GM12878 (cell line): ENCODE measurements around the gene CEACAM21. TPM values are rescaled to one million over a fixed set of nuclear protein-coding genes. Genes with fewer than 3 reads are reported as not detected.

Source experiments
- ATAC-seq: fragments of 200-7000 bp; cut with Tn5 transposase; 3 replicates; pipeline ENCODE4 v1.9.1; 2020; ENCODE audit warnings: mild to moderate bottlenecking, moderate library complexity
- BruUV-seq: library from RNA; stranded (reverse); fragments of 400-500 nt; replicated peaks from 2 replicates; lab custom pipeline; 2021; lab: Mats Ljungman, UMichigan
- CTCF ChIA-PET: fragments of 300-600 bp; sonication (Branson Sonifier 250); formaldehyde crosslinking; extraction: SDS; loops from one replicate; lab custom pipeline; 2021; ENCODE audit warnings: inconsistent platforms; lab: Yijun Ruan, JAX
- POLR2A ChIA-PET: fragments of 350-600 bp; formaldehyde crosslinking; extraction: SDS; loops from one replicate; lab custom pipeline; 2021; ENCODE audit warnings: inconsistent platforms; lab: Charles Lee
- RAD21 ChIA-PET: fragments of 300-600 bp; sonication (Branson Sonifier 250); formaldehyde crosslinking; loops from one replicate; lab custom pipeline; 2023; ENCODE audit warnings: antibody characterized with exemption; ENCODE audit not compliant: unreplicated experiment; lab: Charles Lee
- SMC1A ChIA-PET: fragments of 300-600 bp; sonication (Branson Sonifier 250); formaldehyde crosslinking; loops from one replicate; lab custom pipeline; 2023; ENCODE audit not compliant: unreplicated experiment, uncharacterized antibody; lab: Charles Lee
- DNase-seq: peaks from one replicate; pipeline ENCODE4 v3.0.0-alpha.2; 2011; ENCODE audit warnings: low read depth, low spot score
- FAIRE-seq: peaks from 3 replicates; lab custom pipeline; 2011; peaks lifted over from hg19 to GRCh38; lab: Jason Lieb, UNC
- H2AFZ ChIP-seq: 2 replicates; pipeline ENCODE4 v1.6.0; 2011; ENCODE audit warnings: low read depth, low read length, control low read depth; ENCODE audit not compliant: control insufficient read depth
- H3K27ac ChIP-seq: 2 replicates; pipeline ENCODE4 v1.5.1; 2011; ENCODE audit warnings: control low read depth; ENCODE audit not compliant: control insufficient read depth, insufficient read depth
- H3K27me3 ChIP-seq, 2 experiments: replicated peaks in 1 of 2; 2 replicates each; pipeline versions ENCODE4 v1.6.0 to v1.6.1; 2011; ENCODE audit warnings: low read length in 1 of 2; ENCODE audit not compliant: control insufficient read depth in 2 of 2, insufficient read depth in 2 of 2
- H3K36me3 ChIP-seq, 2 experiments: 2 replicates each; pipeline ENCODE4 v1.5.1; 2011; ENCODE audit warnings: low read length in 1 of 2; ENCODE audit not compliant: control insufficient read depth in 2 of 2, insufficient read depth in 2 of 2
- H3K4me1 ChIP-seq: 2 replicates; pipeline ENCODE4 v1.6.1; 2011; ENCODE audit warnings: mild to moderate bottlenecking, low read length, moderate library complexity, mixed read lengths; ENCODE audit not compliant: control insufficient read depth, insufficient read depth
- H3K4me2 ChIP-seq: 2 replicates; pipeline ENCODE4 v1.6.0; 2011; ENCODE audit warnings: control low read depth; ENCODE audit not compliant: control insufficient read depth, insufficient read depth
- H3K4me3 ChIP-seq: fragments of 200-600 bp; sonication (generic); 2 replicates; pipeline ENCODE4 v1.5.1; 2016
- H3K79me2 ChIP-seq: 2 replicates; pipeline ENCODE4 v1.6.0; 2011; ENCODE audit warnings: low read length; ENCODE audit not compliant: control insufficient read depth, insufficient read depth
- H3K9ac ChIP-seq: 2 replicates; pipeline ENCODE4 v1.8.0; 2011; ENCODE audit warnings: low read length, control low read depth, mixed read lengths; ENCODE audit not compliant: control insufficient read depth, insufficient read depth
- H3K9me3 ChIP-seq: replicated peaks from 3 replicates; pipeline ENCODE4 v1.5.1; 2011; ENCODE audit warnings: mild to moderate bottlenecking, low read length; ENCODE audit not compliant: control insufficient read depth, insufficient read depth
- H4K20me1 ChIP-seq: 2 replicates; pipeline ENCODE4 v1.6.0; 2011; ENCODE audit not compliant: control insufficient read depth, insufficient read depth
- BRCA1 ChIP-seq: IDR thresholded peaks from 2 replicates; pipeline ENCODE4 v1.6.1; 2011; ENCODE audit warnings: low read depth, low read length, improper control_type of control experiment
- CEBPB ChIP-seq, 2 experiments: fragments of 150-350 bp in 1 of 2; IDR thresholded peaks; 2 replicates each; pipeline ENCODE4 v1.6.1; 2012 to 2014; ENCODE audit warnings: low read depth in 2 of 2, low read length in 2 of 2, borderline replicate concordance in 1 of 2, inconsistent platforms in 1 of 2
- CEBPZ ChIP-seq: fragments of 150-350 bp; IDR thresholded peaks from 2 replicates; pipeline ENCODE4 v1.6.1; 2016; ENCODE audit warnings: low read depth, low read length
- CREM ChIP-seq: IDR thresholded peaks from 2 replicates; pipeline ENCODE4 v1.6.1; 2014; ENCODE audit warnings: antibody characterized with exemption, low read depth
- CTCF ChIP-seq, 3 experiments: IDR thresholded peaks in 2 of 3; conservative IDR thresholded peaks in 1 of 3; 2 replicates each; pipeline ENCODE4 v1.5.1; 2011; ENCODE audit warnings: low read depth in 3 of 3, low read length in 3 of 3, mild to moderate bottlenecking in 3 of 3, control low read depth in 2 of 3, moderate library complexity in 2 of 3, inconsistent platforms in 1 of 3, mixed read lengths in 1 of 3; ENCODE audit not compliant: control insufficient read depth in 2 of 3, insufficient read depth in 1 of 3; ENCODE audit errors: extremely low read depth in 1 of 3
- EED ChIP-seq: sonication (generic); IDR thresholded peaks from 2 replicates; pipeline ENCODE4 v1.6.1; 2016; ENCODE audit warnings: antibody characterized with exemption, low read depth
- EGR1 ChIP-seq, 2 experiments: IDR thresholded peaks; 1 replicate in 1 of 2; 2 replicates in 1 of 2; pipeline ENCODE4 v1.6.1; 2011 to 2012; ENCODE audit warnings: low read depth in 2 of 2, low read length in 2 of 2, borderline replicate concordance in 1 of 2, mild to moderate bottlenecking in 1 of 2, moderate library complexity in 1 of 2
- ESRRA ChIP-seq: IDR thresholded peaks from 2 replicates; pipeline ENCODE4 v1.6.1; 2012; ENCODE audit warnings: mild to moderate bottlenecking, low read length, improper control_type of control experiment
- NR2C2 ChIP-seq: IDR thresholded peaks from 2 replicates; pipeline ENCODE4 v1.6.1; 2011; ENCODE audit warnings: borderline replicate concordance, low read depth; ENCODE audit not compliant: control insufficient read depth, insufficient read length
- PBX3 ChIP-seq: IDR thresholded peaks from 2 replicates; pipeline ENCODE4 v1.6.1; 2011; ENCODE audit warnings: mild to moderate bottlenecking, low read depth, low read length, moderate library complexity; ENCODE audit not compliant: insufficient replicate concordance
- PKNOX1 ChIP-seq: fragments of 450-650 bp; IDR thresholded peaks from 2 replicates; pipeline ENCODE4 v1.6.1; 2016; ENCODE audit warnings: mild to moderate bottlenecking
- RFX5 ChIP-seq: IDR thresholded peaks from 2 replicates; pipeline ENCODE4 v1.6.1; 2011; ENCODE audit warnings: low read depth, low read length, improper control_type of control experiment
- USF2 ChIP-seq: IDR thresholded peaks from 2 replicates; pipeline ENCODE4 v1.6.1; 2011; ENCODE audit warnings: low read depth, low read length, improper control_type of control experiment, borderline replicate concordance
- WRNIP1 ChIP-seq: IDR thresholded peaks from 2 replicates; pipeline ENCODE4 v1.6.1; 2011; ENCODE audit warnings: low read depth, low read length, improper control_type of control experiment, borderline replicate concordance
- ZSCAN29 ChIP-seq: fragments of 450-650 bp; IDR thresholded peaks from 2 replicates; pipeline ENCODE4 v1.6.1; 2017; ENCODE audit warnings: mild to moderate bottlenecking, moderate library complexity
- WGBS: methylation state at CpG from one replicate; pipeline ENCODE4 v1.1.6; 2016; ENCODE audit warnings: low lambda C conversion rate; ENCODE audit not compliant: insufficient replicate concordance, insufficient coverage; ENCODE audit errors: missing lambda C conversion rate; 5-methylcytosine and 5-hydroxymethylcytosine counted together
- in situ Hi-C: fragments of 300-500 bp; cut with MboI; formaldehyde crosslinking; loops from 9 replicates; pipeline ENCODE4 v1.14.3; 2018; ENCODE audit warnings: mixed read lengths
- intact Hi-C: fragments of 100-400 bp; cut with micrococcal nuclease; formaldehyde crosslinking; loops from one replicate; pipeline ENCODE4 v1.14.2; 2022; ENCODE audit not compliant: unreplicated experiment
- polyA plus RNA-seq, 11 experiments: library from polyadenylated mRNA; depleted of rRNA in 4 of 11; unstranded in 6 of 11; stranded (reverse) in 5 of 11; fragments of >200 nt; fragmentation: Nextera tagmentation in 4 of 11; fragmentation: Illumina TruSeq in 1 of 11; extraction: Ambion mirVana in 4 of 11; extraction: Trizol in 1 of 11; gene quantifications; 1 replicate in 1 of 11; 2 replicates in 10 of 11; pipeline versions ENCODE4 v1.2.1 to v1.2.3, GENCODE V29; 2011 to 2016; ENCODE audit warnings: inconsistent platforms in 2 of 11, missing spikeins in 2 of 11, low read depth in 1 of 11
- total RNA-seq, 4 experiments: library from RNA; depleted of rRNA in 3 of 4; stranded (reverse); fragments of >200 nt in 3 of 4; fragmentation: Illumina TruSeq in 1 of 4; extraction: Trizol in 1 of 4; gene quantifications; 2 replicates each; pipeline versions ENCODE4 v1.2.1 to v1.2.3, GENCODE V29; 2013 to 2021

CEACAM21 gene
- total and polyA plus RNA-seq, 10 of the 15 experiments (the other 5 are each of a cell fraction or from before 2014, with no cell fraction given) = 0.87 to 13.6 (median 8.1) TPM

- CTCF ChIA-PET = interaction anchor here (0.6 kb wide), 1 partner anchor 144 kb away, joined by 3 read pairs; no protein-coding TSS in a partner anchor
- ATAC-seq (no peak), DNase-seq (no peak), FAIRE-seq (no peak)
- Histone ChIP-seq H4K20me1 (no peaks in the 10 kb centered on the region), H3K27ac (no peak within 1 kb of the TSS), H3K9me3 (peaks cover 2% of the 10 kb centered on the region; the same call in 2 of the 3 replicates), H3K36me3 (no peaks in the 10 kb centered on the region), H2AFZ (no peak within 1 kb of the TSS), H3K4me2 (no peak within 1 kb of the TSS), H3K79me2 (no peaks in the 10 kb centered on the region), H3K4me3 (no peak within 1 kb of the TSS), H3K9ac (no peak within 1 kb of the TSS), H3K4me1 (no peaks in the 10 kb centered on the region), H3K27me3 (no peaks in the 10 kb centered on the region; a peak in 2 of 4 replicates)
- RAD21 ChIA-PET = no interaction called here
- SMC1A ChIA-PET = no interaction called here
- WGBS = 0% methylated on average over 7 of the region's 7 CpGs
- in situ Hi-C loops (no loop called here), intact Hi-C loops (no loop called here)
- no TSS peak for BruUV-seq
- POLR2A ChIA-PET = no interaction called here
- TF ChIP-seq PKNOX1 = no peak
- no peak for TF ChIP-seq ESRRA
- no peak for TF ChIP-seq WRNIP1
- no peak for TF ChIP-seq CTCF (IDR thresholded peaks at IDR 0.05 in 2 of 3, conservative IDR thresholded peaks at IDR 0.05 in 1 of 3; ENCODE audit: control insufficient read depth in 2 of 3, extremely low read depth in 1 of 3, insufficient read depth in 1 of 3, low read depth in 3 of 3, low read length in 3 of 3)
- TF ChIP-seq EGR1 (IDR thresholded peaks at IDR 0.05; ENCODE audit: borderline replicate concordance in 1 of 2, low read depth in 2 of 2, low read length in 2 of 2) = no peak
- TF ChIP-seq CREM = no peak
- TF ChIP-seq ZSCAN29 = no peak
- no peak for TF ChIP-seq CEBPZ
- TF ChIP-seq EED = no peak
- TF ChIP-seq RFX5 = no peak
- TF ChIP-seq USF2 = no peak
- TF ChIP-seq NR2C2 = no peak
- no peak for TF ChIP-seq PBX3
- TF ChIP-seq BRCA1 = no peak
- no peak for TF ChIP-seq CEBPB (IDR thresholded peaks at IDR 0.05; ENCODE audit: borderline replicate concordance in 1 of 2, low read depth in 2 of 2, low read length in 2 of 2)
Measured at GRCh38 chr19:41626877-41627276, 50.9 kb downstream of the CEACAM21 start, which contains the start of gene CEACAM4. Gene CEACAM4, minus strand, starts transcription at chr19:41627074. Its CDS starts 111 bp downstream, at chr19:41626963.
